CD4-positive, alpha-beta T cell treated with Interleukin-15 for 1 hour (primary cell): ENCODE data around the gene SPEN.
"Not testable (repeated sequence)": the region's sequence is repeated elsewhere in the genome, so short reads cannot be mapped to it uniquely, and the experiment has no call there.

Experiments used
- DNase-seq: peaks from one replicate; pipeline ENCODE4 v3.0.0-alpha.2; 2020

The SPEN gene

GRCh38 chr1:15899266-15899665 lies 51.8 kb downstream of the SPEN start:
- no peak for DNase-seq

DNA sequence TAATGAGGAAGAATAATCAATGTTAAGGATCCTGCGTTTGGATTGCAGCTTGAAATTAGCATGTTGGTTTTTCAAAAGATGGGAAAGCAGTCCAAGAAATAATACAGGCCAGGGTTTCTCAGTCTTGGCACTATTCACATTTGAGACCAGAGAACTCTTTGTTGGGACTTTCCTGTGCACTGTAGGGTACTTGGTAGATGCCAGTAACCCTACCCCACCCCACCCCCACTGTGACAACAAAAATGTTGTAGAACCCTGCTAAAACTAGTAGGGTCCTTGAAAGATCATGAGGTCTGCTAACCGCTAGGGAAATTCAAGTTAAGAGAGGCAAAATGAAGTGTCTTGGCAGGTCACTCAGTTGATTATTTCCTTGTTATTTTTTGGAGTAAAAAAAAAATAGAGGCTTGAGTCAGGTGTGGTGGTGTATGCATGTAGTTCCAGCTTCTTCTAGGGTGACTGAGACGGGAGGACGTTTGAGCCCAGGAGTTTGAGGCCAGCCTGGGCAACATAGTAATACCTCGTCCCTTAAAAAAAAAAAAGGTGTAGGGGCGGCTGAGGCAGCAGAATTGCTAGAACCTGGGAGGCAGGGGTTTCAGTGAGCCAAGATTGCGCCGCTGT lies 53.3 kb downstream of the SPEN start:
- DNase-seq = no peak

GRCh38 chr1:15902882-15903281 lies 55.4 kb downstream of the SPEN start:
- DNase-seq = no peak

DNA sequence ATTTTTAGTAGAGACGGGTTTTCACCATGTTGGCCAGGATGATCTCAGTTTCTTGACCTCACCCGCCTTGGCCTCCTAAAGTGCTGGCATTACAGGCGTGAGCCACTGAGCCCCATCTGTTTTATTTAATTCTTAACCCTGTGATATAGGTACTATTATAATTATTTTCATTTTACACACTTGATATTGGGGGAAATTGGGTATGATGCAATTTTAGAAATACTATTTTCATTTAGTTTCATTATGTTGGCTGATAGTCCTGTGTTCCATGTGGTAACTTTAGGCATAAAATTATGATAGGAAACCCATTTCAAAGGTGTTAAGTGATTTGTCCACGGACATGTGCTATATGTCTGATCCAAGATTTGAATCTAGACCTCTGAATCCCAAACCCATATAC lies 61.1 kb downstream of the SPEN start:
- DNase-seq = no peak

DNA sequence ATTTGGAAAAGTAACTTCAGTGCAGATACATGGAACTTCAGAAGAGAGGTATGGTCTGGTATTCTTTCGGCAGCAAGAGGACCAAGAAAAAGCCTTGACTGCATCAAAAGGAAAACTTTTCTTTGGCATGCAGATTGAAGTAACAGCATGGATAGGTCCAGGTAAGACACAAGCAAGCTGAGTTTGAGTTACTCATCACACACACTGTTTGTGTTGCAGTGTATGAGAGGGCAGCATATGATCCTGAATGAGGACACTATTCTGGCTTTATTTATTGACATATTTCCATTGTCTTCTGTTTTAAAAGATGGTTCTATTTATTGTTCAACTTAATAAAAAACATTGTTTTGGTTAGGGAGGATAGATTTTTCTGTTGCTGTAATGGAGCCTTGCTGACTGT lies 63.6 kb downstream of the SPEN start:
- no peak for DNase-seq

DNA sequence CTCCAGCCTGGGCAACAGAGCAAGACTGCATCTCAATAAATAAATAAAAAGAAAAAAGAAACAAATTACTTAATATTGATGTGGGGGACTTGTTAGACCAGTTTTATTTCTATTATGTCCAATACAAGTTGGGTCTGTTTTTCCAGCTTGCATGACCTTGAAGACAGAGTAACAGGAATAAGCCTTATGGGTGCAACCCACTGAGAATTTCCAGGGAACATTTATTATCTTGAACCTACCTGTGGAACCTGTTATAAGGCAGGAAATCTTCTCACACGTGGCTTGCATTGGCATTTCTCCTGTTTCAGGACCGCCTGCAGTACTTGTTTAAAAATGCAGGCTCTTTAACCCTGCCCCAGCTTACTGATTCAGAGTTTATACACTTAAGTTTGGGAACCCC lies 64.4 kb downstream of the SPEN start:
- DNase-seq = no peak

GRCh38 chr1:15913607-15914006 lies 66.1 kb downstream of the SPEN start:
- not testable (repeated sequence) for DNase-seq

GRCh38 chr1:15915991-15916390 lies 68.5 kb downstream of the SPEN start:
- no peak for DNase-seq

DNA sequence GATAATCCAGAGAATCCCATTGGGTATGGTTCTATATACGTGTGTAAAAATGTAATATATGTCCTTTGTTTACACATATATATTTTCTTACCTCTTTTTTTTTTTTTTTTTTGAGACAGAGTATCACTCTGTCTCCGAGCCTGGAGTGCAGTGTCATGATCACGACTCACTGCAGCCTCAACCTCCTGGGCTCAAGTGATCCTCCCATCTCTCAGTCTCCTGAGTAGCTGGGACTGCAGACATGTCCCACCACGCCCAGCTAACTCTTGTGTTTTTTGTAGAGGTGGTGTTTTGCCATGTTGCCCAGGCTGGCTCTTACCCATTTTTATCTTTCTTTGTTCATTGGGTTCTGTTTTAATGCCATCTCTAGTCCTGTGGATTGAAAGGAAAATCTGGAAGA lies 68.9 kb downstream of the SPEN start:
- DNase-seq = no peak

- DNase-seq = no peak
These were observed 69.4 kb downstream of the SPEN start for GRCh38 chr1:15916916-15917315.

GRCh38 chr1:15918962-15919715 lies 71.6 kb downstream of the SPEN start:
- DNase-seq = no peak

DNA sequence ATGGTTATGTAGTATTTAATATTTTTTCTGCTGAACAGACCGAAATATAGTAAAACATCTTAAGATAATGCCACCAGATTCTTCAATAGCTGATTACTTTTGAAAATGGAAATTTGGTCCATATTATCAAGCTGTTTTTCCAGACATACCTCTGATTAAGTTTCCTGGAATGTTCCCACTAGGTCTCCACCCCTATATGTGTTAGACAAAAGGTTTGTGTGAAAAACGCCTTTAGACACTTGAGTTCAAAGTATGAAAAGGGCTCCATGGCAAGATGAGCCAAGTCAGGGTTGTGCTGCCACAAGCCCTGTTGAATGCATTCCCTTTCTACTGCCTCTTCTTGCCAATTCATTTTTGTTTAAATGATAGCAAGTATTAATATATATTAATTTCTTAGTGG lies 75.7 kb downstream of the SPEN start:
- DNase-seq = no peak

DNA sequence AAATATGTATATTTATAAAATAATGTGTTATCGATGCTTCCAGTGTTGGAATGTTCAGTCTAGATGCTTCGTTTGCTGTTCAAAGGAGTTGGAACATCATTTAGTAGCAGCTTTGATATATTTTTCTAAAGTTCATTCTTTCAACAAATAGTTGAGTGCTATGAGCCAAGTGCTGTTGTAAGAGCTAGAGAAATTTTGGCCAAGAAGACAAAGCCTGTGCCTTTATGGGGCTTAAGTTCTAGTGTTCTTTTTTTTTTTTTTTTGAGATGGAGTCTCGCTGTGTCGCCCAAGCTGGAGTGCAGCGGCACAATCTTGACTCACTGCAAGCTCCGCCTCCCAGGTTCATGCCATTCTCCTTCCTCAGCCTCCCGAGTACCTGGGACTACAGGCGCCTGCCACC lies 78.9 kb downstream of the SPEN start:
- not testable (repeated sequence) for DNase-seq

GRCh38 chr1:15928971-15929965 lies 81.8 kb downstream of the SPEN start:
- DNase-seq = no peak

GRCh38 chr1:15931401-15931800 lies 83.9 kb downstream of the SPEN start:
- no peak for DNase-seq

DNA sequence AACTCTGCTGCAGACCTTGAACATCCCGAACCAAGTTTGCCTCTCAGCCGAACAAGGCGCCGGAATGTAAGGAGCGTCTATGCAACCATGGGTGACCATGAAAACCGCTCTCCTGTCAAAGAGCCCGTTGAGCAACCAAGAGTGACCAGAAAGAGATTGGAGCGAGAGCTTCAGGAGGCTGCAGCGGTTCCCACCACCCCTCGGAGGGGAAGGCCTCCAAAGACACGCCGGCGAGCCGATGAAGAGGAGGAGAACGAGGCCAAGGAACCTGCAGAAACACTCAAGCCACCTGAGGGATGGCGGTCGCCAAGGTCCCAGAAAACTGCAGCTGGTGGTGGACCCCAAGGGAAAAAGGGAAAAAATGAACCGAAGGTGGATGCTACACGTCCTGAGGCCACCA lies 84.4 kb downstream of the SPEN start:
- DNase-seq = no peak

DNA sequence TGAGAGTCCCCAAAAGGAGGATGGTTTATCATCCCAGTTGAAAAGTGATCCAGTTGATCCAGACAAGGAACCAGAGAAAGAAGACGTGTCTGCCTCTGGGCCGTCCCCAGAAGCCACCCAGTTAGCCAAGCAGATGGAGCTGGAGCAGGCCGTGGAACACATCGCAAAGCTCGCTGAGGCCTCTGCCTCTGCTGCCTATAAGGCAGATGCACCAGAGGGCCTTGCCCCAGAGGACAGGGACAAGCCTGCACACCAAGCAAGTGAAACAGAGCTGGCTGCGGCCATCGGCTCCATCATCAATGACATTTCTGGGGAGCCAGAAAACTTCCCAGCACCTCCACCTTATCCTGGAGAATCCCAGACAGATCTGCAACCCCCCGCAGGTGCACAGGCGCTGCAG lies 85.1 kb downstream of the SPEN start:
- DNase-seq = no peak

DNA sequence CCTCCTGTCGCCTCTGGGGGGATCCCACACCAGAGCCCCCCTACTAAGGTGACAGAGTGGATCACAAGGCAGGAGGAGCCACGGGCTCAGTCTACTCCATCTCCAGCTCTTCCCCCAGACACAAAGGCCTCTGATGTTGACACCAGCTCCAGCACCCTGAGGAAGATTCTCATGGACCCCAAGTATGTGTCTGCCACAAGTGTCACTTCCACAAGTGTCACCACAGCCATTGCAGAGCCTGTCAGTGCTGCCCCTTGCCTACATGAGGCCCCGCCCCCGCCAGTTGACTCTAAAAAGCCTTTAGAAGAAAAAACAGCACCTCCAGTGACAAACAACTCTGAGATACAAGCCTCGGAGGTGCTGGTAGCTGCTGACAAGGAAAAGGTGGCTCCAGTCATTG lies 86.2 kb downstream of the SPEN start:
- DNase-seq = no peak

GRCh38 chr1:15934211-15935055 lies 86.9 kb downstream of the SPEN start:
- DNase-seq = no peak

DNA sequence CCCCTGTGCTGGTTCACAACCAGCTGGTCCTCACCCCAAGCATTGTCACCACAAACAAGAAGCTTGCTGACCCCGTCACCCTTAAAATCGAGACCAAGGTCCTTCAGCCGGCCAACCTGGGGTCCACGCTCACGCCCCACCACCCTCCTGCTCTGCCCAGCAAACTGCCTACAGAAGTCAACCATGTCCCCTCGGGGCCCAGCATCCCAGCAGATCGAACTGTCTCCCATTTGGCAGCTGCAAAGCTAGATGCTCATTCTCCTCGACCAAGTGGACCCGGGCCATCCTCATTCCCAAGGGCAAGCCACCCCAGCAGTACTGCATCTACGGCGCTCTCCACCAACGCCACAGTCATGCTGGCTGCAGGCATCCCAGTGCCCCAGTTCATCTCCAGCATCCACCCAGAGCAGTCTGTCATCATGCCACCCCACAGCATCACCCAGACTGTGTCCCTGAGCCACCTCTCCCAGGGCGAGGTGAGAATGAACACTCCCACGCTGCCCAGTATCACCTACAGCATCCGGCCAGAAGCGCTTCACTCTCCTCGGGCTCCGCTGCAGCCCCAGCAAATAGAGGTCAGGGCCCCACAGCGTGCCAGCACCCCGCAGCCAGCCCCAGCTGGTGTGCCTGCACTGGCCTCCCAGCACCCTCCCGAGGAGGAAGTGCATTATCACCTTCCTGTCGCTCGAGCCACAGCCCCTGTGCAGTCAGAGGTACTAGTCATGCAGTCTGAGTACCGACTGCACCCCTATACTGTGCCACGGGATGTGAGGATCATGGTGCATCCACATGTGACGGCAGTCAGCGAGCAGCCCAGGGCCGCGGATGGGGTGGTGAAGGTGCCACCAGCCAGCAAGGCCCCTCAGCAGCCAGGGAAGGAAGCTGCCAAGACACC lies 87.8 kb downstream of the SPEN start:
- no peak for DNase-seq

DNA sequence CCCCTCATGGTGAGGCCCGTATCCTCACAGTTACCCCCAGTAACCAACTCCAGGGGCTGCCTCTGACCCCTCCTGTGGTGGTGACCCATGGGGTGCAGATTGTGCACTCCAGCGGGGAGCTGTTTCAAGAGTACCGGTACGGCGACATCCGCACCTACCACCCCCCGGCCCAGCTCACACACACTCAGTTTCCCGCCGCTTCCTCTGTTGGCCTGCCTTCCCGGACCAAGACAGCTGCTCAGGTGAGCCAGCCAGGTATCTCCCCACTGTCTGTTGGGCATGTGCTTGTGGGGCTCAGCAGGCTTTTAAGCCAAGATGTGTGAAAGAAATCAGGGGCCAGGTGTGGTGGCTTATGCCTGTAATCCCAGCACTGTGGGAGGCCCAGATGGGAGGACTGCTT lies 88.5 kb downstream of the SPEN start:
- no peak for DNase-seq

DNA sequence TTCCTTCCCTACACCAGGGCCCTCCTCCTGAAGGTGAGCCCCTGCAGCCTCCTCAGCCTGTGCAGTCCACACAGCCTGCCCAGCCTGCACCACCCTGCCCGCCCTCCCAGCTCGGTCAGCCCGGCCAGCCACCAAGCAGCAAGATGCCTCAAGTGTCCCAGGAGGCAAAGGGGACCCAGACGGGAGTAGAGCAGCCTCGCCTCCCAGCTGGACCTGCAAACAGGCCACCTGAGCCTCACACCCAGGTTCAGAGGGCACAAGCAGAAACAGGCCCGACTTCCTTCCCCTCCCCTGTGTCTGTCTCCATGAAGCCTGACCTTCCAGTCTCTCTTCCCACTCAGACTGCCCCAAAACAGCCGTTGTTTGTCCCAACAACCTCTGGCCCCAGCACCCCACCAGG lies 89.6 kb downstream of the SPEN start:
- no peak for DNase-seq
